ENCODE results near the gene NEK10. TPM values are rescaled to one million over a fixed set of nuclear protein-coding genes. Genes with fewer than 3 reads are reported as not detected.

Gene NEK10
- total and polyA plus RNA-seq, 2 donors (not counting 3 experiments of a cell fraction or from before 2014, with no cell fraction given), result 0.32 to 5.0 TPM

- no peak for DNase-seq (ENCODE audit: low read depth, low spot score)
- Histone ChIP-seq H3K27me3 (ENCODE audit: control insufficient read depth in 2 of 2, insufficient read depth in 2 of 2, low read length in 2 of 2) (no peaks in the 10 kb centered on the region), H2AFZ (ENCODE audit: low read depth, low read length) (no peak overlapping the region), H4K20me1 (replicated peaks; ENCODE audit: control insufficient read depth, extremely low read depth, insufficient read depth, low read length) (no peaks in the 10 kb centered on the region), H3K4me3 (replicated peaks in 1 of 3; ENCODE audit: insufficient read depth in 1 of 3, low read depth in 1 of 3, low read length in 3 of 3) (no peak overlapping the region), H3K4me2 (ENCODE audit: insufficient read depth, low read length) (no peak overlapping the region), H3K9me1 (replicated peaks; ENCODE audit: control insufficient read depth, extremely low read depth, insufficient read depth, low read length) (no peaks in the 10 kb centered on the region), H3K27ac (ENCODE audit: insufficient read depth, low read depth, low read length) (no peak overlapping the region), H3K4me1 (ENCODE audit: control insufficient read depth, extremely low read depth, insufficient read depth, low read length) (no peaks in the 10 kb centered on the region), H3K9me3 (replicated peaks; ENCODE audit: control insufficient read depth, insufficient read depth, low read length) (no peaks in the 10 kb centered on the region), H3K36me3 (ENCODE audit: control insufficient read depth in 2 of 2, extremely low read depth in 1 of 2, insufficient read depth in 2 of 2, low read length in 2 of 2) (no peaks in the 10 kb centered on the region), H3K9ac (replicated peaks; ENCODE audit: extremely low read depth, insufficient read depth, low read length) (no peak overlapping the region), H3K79me2 (ENCODE audit: control insufficient read depth, insufficient read depth, low read length) (no peaks in the 10 kb centered on the region)
- TF ChIP-seq CTCF (IDR thresholded peaks at IDR 0.05; ENCODE audit: extremely low read depth in 1 of 2, insufficient read depth in 1 of 2, low read depth in 1 of 2, low read length in 2 of 2), result no peak
- TF ChIP-seq GATA2 (IDR thresholded peaks at IDR 0.05; ENCODE audit: insufficient read depth, insufficient read length, low read depth, low read length), result no peak
- no peak for TF ChIP-seq MAX (IDR thresholded peaks at IDR 0.05; ENCODE audit: insufficient read depth, insufficient read length)
- TF ChIP-seq EZH2 (IDR thresholded peaks at IDR 0.05; ENCODE audit: borderline replicate concordance, low read depth, low read length, severe bottlenecking), result no peak
- no peak for TF ChIP-seq JUN (IDR thresholded peaks at IDR 0.05; ENCODE audit: borderline replicate concordance, insufficient read depth, insufficient read length, low read depth)
- TF ChIP-seq POLR2A (IDR thresholded peaks at IDR 0.05; ENCODE audit: low read depth, low read length), result no peak
- TF ChIP-seq POLR2AphosphoS5 (IDR thresholded peaks at IDR 0.05; ENCODE audit: insufficient read depth, low read depth, low read length), result no peak
- TF ChIP-seq FOS (IDR thresholded peaks at IDR 0.05; ENCODE audit: borderline replicate concordance, insufficient read depth, low read length), result no peak
- TF ChIP-seq MYC (IDR thresholded peaks at IDR 0.05; ENCODE audit: low read depth, low read length), result no peak
- ChIA-PET POLR2A (no interaction called here), CTCF (interaction anchor here (1.1 to 3.4 kb wide), 12 partner anchors 10 to 1605 kb away, joined by 3 to 263 read pairs (median 8); no protein-coding TSS in a partner anchor)
- dilution Hi-C loops (cut with MboI; ENCODE audit: extremely low pct_ligation_motif_present, low sequenced_read_pairs), result no loop called here
- BruUV-seq (replicated peaks), result no TSS peak
- no peak for FAIRE-seq
- intact Hi-C loops (cut with micrococcal nuclease), result loop anchor here (1.0 kb wide), 1 partner anchor 118 kb away; no protein-coding TSS in a partner anchor
Observed at GRCh38 chr3:27252646-27253045, 116.5 kb downstream of the NEK10 start.
